Activated CD8-positive, alpha-beta T cell treated with anti-CD3 and anti-CD28 coated beads for 36 hours (primary cell): ENCODE data around the gene OR52A5. TPM values are rescaled to one million over a fixed set of nuclear protein-coding genes. Genes with fewer than 3 reads are reported as not detected.

Experiments used
- ATAC-seq: fragments of 200-7000 bp; cut with Tn5 transposase; one replicate; pipeline ENCODE4 v1.10.0; 2021; ENCODE audit warnings: mild to moderate bottlenecking, moderate library complexity
- CTCF ChIA-PET: fragments of 350-600 bp; sonication (Branson Sonifier 250); formaldehyde crosslinking; loops from one replicate; lab custom pipeline; 2021; ENCODE audit warnings: antibody characterized with exemption; lab: Charles Lee
- POLR2A ChIA-PET: fragments of 350-600 bp; sonication (Branson Sonifier 250); formaldehyde crosslinking; loops from one replicate; lab custom pipeline; 2021; ENCODE audit warnings: antibody characterized with exemption; lab: Charles Lee
- DNase-seq: peaks from one replicate; pipeline ENCODE4 v3.0.0-alpha.2; 2020
- H3K27ac Mint-ChIP-seq: one replicate; pipeline ENCODE4 v1.8.0; 2021; ENCODE audit warnings: mild to moderate bottlenecking, mixed read lengths
- H3K27me3 Mint-ChIP-seq: one replicate; pipeline ENCODE4 v1.8.0; 2021; ENCODE audit warnings: mixed read lengths
- H3K36me3 Mint-ChIP-seq: one replicate; pipeline ENCODE4 v1.8.0; 2021; ENCODE audit warnings: low read depth, mixed read lengths
- H3K4me1 Mint-ChIP-seq: one replicate; pipeline ENCODE4 v1.8.0; 2021; ENCODE audit warnings: low read depth, mixed read lengths
- H3K4me3 Mint-ChIP-seq: one replicate; pipeline ENCODE4 v1.8.0; 2021; ENCODE audit warnings: mild to moderate bottlenecking, moderate library complexity, mixed read lengths
- H3K9me3 Mint-ChIP-seq: one replicate; pipeline ENCODE4 v1.8.0; 2021; ENCODE audit warnings: mixed read lengths
- intact Hi-C: fragments of 100-400 bp; cut with micrococcal nuclease; formaldehyde crosslinking; loops from one replicate; pipeline ENCODE4 v1.10.0; 2022
- total RNA-seq, 2 experiments: library from RNA; stranded (reverse); gene quantifications; one replicate each; pipeline ENCODE4 v1.2.3, GENCODE V29; 2021
- TF ChIP-seq, protein P1 (sequence below): fragments of 200-600 bp; IDR thresholded peaks from one replicate; pipeline ENCODE4 v1.8.0; 2022; ENCODE audit warnings: antibody characterized with exemption, mild to moderate bottlenecking

The OR52A5 gene
- total RNA-seq, 2 experiments from 2014 or later: not detected

DNA sequence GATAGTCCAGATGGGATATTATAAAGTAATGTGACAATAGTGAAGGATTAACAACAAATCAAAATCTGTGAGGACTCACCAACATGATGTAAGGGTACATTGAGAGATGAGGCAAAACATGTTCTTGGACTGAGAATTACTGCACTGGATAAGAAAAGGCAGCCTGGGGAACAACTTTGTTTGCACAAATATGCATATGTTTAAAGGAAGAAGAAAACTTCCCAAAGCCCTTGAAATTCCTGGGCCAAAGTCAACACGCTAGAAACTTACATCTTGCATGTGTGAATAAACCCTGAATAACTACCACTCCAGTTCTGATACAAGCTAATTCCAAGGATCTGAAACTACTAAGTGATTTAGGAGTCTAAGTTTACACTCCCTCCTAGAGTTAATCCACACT lies 1.1 kb downstream of the OR52A5 start:
- DNase-seq (no peak), ATAC-seq (no peak)
- ChIA-PET POLR2A (no interaction called here), CTCF (no interaction called here)
- Mint-ChIP-seq H3K27ac (no peak overlapping the region), H3K27me3 (peaks cover 2% of the 10 kb centered on the region), H3K36me3 (no peaks in the 10 kb centered on the region), H3K4me3 (no peak overlapping the region), H3K4me1 (no peaks in the 10 kb centered on the region), H3K9me3 (no peaks in the 10 kb centered on the region)
- TF ChIP-seq, protein P1, sequence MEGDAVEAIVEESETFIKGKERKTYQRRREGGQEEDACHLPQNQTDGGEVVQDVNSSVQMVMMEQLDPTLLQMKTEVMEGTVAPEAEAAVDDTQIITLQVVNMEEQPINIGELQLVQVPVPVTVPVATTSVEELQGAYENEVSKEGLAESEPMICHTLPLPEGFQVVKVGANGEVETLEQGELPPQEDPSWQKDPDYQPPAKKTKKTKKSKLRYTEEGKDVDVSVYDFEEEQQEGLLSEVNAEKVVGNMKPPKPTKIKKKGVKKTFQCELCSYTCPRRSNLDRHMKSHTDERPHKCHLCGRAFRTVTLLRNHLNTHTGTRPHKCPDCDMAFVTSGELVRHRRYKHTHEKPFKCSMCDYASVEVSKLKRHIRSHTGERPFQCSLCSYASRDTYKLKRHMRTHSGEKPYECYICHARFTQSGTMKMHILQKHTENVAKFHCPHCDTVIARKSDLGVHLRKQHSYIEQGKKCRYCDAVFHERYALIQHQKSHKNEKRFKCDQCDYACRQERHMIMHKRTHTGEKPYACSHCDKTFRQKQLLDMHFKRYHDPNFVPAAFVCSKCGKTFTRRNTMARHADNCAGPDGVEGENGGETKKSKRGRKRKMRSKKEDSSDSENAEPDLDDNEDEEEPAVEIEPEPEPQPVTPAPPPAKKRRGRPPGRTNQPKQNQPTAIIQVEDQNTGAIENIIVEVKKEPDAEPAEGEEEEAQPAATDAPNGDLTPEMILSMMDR: no peak
- intact Hi-C loops: no loop called here

GRCh38 chr11:5136261-5136660 lies 1.9 kb downstream of the OR52A5 start:
- ATAC-seq (no peak), DNase-seq (no peak)
- no peak overlapping the region for H3K27ac Mint-ChIP-seq
- POLR2A ChIA-PET: no interaction called here
- intact Hi-C loops: no loop called here
- TF ChIP-seq, protein P1: no peak
- H3K36me3 Mint-ChIP-seq: no peaks in the 10 kb centered on the region
- no peak overlapping the region for H3K4me3 Mint-ChIP-seq
- peaks cover 4% of the 10 kb centered on the region for H3K27me3 Mint-ChIP-seq
- H3K4me1 Mint-ChIP-seq: no peaks in the 10 kb centered on the region
- CTCF ChIA-PET: no interaction called here
- no peaks in the 10 kb centered on the region for H3K9me3 Mint-ChIP-seq

GRCh38 chr11:5131584-5132335 lies 6.4 kb downstream of the OR52A5 start:
- no peaks in the 10 kb centered on the region for H3K36me3 Mint-ChIP-seq
- ATAC-seq (no peak), DNase-seq (no peak)
- TF ChIP-seq, protein P1: no peak
- ChIA-PET POLR2A (no interaction called here), CTCF (no interaction called here)
- H3K27ac Mint-ChIP-seq: no peak overlapping the region
- no peaks in the 10 kb centered on the region for H3K4me1 Mint-ChIP-seq
- intact Hi-C loops: no loop called here
- H3K9me3 Mint-ChIP-seq: no peaks in the 10 kb centered on the region
- H3K4me3 Mint-ChIP-seq: no peak overlapping the region
- peaks cover 4% of the 10 kb centered on the region for H3K27me3 Mint-ChIP-seq

- TF ChIP-seq, protein P1: no peak
- DNase-seq: no peak
- Mint-ChIP-seq H3K27ac (no peak overlapping the region), H3K4me1 (no peaks in the 10 kb centered on the region), H3K9me3 (no peaks in the 10 kb centered on the region), H3K27me3 (peaks cover 4% of the 10 kb centered on the region), H3K36me3 (no peaks in the 10 kb centered on the region), H3K4me3 (no peak overlapping the region)
- intact Hi-C loops: loop anchor here (10.0 kb wide), 2 partner anchors 155 to 675 kb away; partner anchors contain the start of gene OR52N2
- ChIA-PET POLR2A (interaction anchor here (0.7 kb wide), 1 partner anchor 748 kb away, joined by 3 read pairs; no protein-coding TSS in a partner anchor), CTCF (no interaction called here)
- no peak for ATAC-seq
Measured at GRCh38 chr11:5129457-5129877, 8.7 kb downstream of the OR52A5 start.

DNA sequence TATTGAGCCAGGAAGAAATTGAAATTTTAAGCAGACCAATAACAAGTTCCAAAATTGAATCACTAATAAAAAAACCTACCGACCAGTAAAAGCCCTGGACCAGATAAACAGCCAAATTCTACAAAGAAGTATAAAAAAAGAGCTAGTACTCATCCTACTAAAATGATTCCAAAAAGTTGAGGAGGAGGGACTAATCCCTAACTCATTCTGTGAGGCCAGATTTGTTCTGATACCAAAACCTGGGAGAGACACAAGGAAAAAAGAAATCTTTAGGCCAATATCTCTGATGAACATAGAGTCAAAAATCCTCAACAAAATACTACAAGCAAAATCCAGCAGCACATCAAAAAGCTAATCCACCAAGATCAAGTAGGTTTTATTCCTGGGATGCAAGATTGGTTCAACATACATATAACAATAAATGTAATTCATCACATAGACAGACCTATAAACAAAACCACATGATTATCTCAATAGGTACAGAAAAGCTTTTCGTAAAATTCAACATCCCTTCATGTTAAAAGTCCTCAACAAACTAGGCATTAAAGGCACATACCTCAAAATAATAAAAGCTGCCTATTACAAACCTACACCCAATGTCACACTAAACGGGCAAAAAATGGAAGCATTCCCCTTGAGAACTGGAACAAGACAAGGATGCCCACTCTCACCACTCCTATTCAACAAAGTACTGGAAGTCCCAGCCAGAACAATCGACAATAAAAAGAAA lies 13.1 kb downstream of the OR52A5 start:
- no peak for ATAC-seq
- CTCF ChIA-PET: interaction anchor here (0.7 to 2.5 kb wide), 7 partner anchors 9 to 771 kb away, joined by 3 to 19 read pairs (median 5); no protein-coding TSS in a partner anchor
- TF ChIP-seq, protein P1: no peak
- intact Hi-C loops: loop anchor here (5.0 to 10.0 kb wide), 3 partner anchors 160 to 680 kb away; partner anchors contain the start of genes OR51M1 and OR52N2
- Mint-ChIP-seq H3K4me3 (no peak overlapping the region), H3K4me1 (no peaks in the 10 kb centered on the region), H3K36me3 (no peaks in the 10 kb centered on the region), H3K9me3 (no peaks in the 10 kb centered on the region), H3K27ac (no peak overlapping the region), H3K27me3 (peaks cover 14% of the 10 kb centered on the region)
- POLR2A ChIA-PET: no interaction called here
- no peak for DNase-seq
